Uterus (tissue), 4 donors: Measurements from ENCODE around the gene SULF2. TPM values are rescaled to one million over a fixed set of nuclear protein-coding genes. Genes with fewer than 3 reads are reported as not detected.

Source experiments
- DNase-seq, 2 donors: peaks; one replicate each; pipeline ENCODE4 v3.0.0-alpha.2; 2019 to 2020
- H3K27ac ChIP-seq, 2 donors: fragments of 200-600 bp; sonication (generic); 1 replicate in 1 of 2; 2 replicates in 1 of 2; pipeline ENCODE4 v1.5.1; 2016 to 2018
- H3K27me3 ChIP-seq, 2 donors: fragments of 200-600 bp; sonication (generic); one replicate each; pipeline ENCODE4 v1.5.1; 2018 to 2019; ENCODE audit warnings: control low read depth in 1 of 2
- H3K36me3 ChIP-seq, 2 donors: fragments of 200-600 bp; sonication (generic); one replicate each; pipeline ENCODE4 v1.5.1; 2019; ENCODE audit warnings: control low read depth in 1 of 2
- H3K4me1 ChIP-seq, 2 donors: fragments of 200-600 bp; sonication (generic); one replicate each; pipeline ENCODE4 v1.5.1; 2018 to 2019; ENCODE audit warnings: control low read depth in 1 of 2
- H3K4me3 ChIP-seq, 2 donors: fragments of 200-600 bp; sonication (generic); 1 replicate in 1 of 2; 2 replicates in 1 of 2; pipeline ENCODE4 v1.5.1; 2018 to 2019; ENCODE audit warnings: mild to moderate bottlenecking in 1 of 2
- H3K9me3 ChIP-seq, 2 donors: fragments of 200-600 bp; sonication (generic); one replicate each; pipeline ENCODE4 v1.5.1; 2019; ENCODE audit warnings: control low read depth in 1 of 2
- CTCF ChIP-seq, 4 experiments: fragments of 200-600 bp in 2 of 4; fragments of 450-650 bp in 2 of 4; sonication (generic) in 2 of 4; IDR thresholded peaks; one replicate each; pipeline ENCODE4 v1.5.1; 2016 to 2019; ENCODE audit warnings: antibody characterized with exemption in 4 of 4, mild to moderate bottlenecking in 2 of 4, moderate library complexity in 1 of 4
- POLR2A ChIP-seq, 2 donors: fragments of 450-650 bp; IDR thresholded peaks; one replicate each; pipeline ENCODE4 v1.6.1; 2016; ENCODE audit warnings: antibody characterized with exemption in 2 of 2, mild to moderate bottlenecking in 1 of 2, moderate library complexity in 1 of 2
- intact Hi-C: fragments of 100-400 bp; cut with DNase I; formaldehyde crosslinking; loops from one replicate; pipeline ENCODE4 v1.15.1; 2023; ENCODE audit warnings: low total_unique reads
- small RNA-seq: library from RNA; depleted of rRNA; stranded (forward); fragments of <200 nt; gene quantifications from one replicate; pipeline ENCODE3, GENCODE V24; 2016
- total RNA-seq, 4 donors: library from RNA; depleted of rRNA in 3 of 4; stranded (reverse); fragments of >200 nt in 3 of 4; gene quantifications; one replicate each; pipeline versions ENCODE4 v1.1.0 to v1.2.4, GENCODE V29; 2014 to 2023
- donor health status: DM: yes; HTN: yes; CAD: no.

The SULF2 gene
- total RNA-seq, 4 donors from 2014 or later, result 95.9 to 558 (median 213) TPM

DNA sequence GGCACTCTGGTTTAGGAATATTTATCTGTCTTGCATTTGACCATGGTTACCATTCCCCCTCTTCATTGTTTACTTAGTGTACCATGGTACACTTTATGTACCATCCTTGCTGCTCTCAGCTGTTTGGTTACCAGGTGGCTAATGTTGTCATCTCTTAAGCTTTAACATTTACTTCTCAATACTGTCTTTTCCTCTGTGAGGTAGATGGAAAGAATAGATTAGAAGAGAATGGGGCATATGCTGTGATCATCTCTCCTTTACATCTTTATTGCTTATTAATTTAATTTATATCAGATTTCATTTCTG lies 174.4 kb downstream of the SULF2 start:
- Histone ChIP-seq H3K9me3 (no peaks in the 10 kb centered on the region), H3K27me3 (no peaks in the 10 kb centered on the region), H3K36me3 (no peaks in the 10 kb centered on the region), H3K4me1 (no peaks in the 10 kb centered on the region), H3K4me3 (no peak overlapping the region), H3K27ac (peak overlapping the region in 1 of 2 donors; percentile 15)
- intact Hi-C loops, result no loop called here
- no peak for DNase-seq
- TF ChIP-seq POLR2A (IDR thresholded peaks at IDR 0.05) (no peak), CTCF (IDR thresholded peaks at IDR 0.05) (no peak)

- peak in 1 of 2 donors; percentile 62 for DNase-seq
- Histone ChIP-seq H3K9me3 (no peaks in the 10 kb centered on the region), H3K27me3 (no peaks in the 10 kb centered on the region), H3K4me1 (no peaks in the 10 kb centered on the region), H3K36me3 (no peaks in the 10 kb centered on the region), H3K27ac (peak overlapping the region in 1 of 2 donors; percentile 15), H3K4me3 (no peak overlapping the region)
- intact Hi-C loops, result no loop called here
- TF ChIP-seq CTCF (IDR thresholded peaks at IDR 0.05) (no peak), POLR2A (IDR thresholded peaks at IDR 0.05) (peak in 1 of 2 donors; percentile 14)
These were observed 174.9 kb downstream of the SULF2 start for GRCh38 chr20:47610247-47610944.

DNA sequence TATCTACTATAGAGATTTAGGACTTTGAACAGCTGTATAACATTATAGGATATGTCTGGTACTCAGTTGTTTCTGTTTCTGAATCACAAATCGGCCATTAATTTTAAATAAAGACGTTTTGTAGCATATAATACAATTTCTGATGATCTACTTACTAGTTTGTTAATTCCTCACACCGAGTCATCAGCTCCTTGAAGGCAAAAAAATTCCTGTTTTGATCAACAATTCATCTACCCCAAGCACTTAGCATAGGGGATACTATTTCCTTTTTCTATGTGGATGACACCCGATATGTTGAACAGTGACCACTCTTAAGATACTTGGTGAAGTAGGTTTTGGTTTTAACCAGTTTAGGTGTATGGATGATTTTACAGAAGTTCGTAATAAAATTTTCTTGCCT lies 176.3 kb downstream of the SULF2 start:
- Histone ChIP-seq H3K27me3 (no peaks in the 10 kb centered on the region), H3K4me1 (no peaks in the 10 kb centered on the region), H3K36me3 (no peaks in the 10 kb centered on the region), H3K27ac (no peak overlapping the region), H3K9me3 (no peaks in the 10 kb centered on the region), H3K4me3 (no peak overlapping the region)
- intact Hi-C loops, result no loop called here
- TF ChIP-seq POLR2A (IDR thresholded peaks at IDR 0.05), result no peak
- TF ChIP-seq CTCF (IDR thresholded peaks at IDR 0.05), result no peak
- no peak for DNase-seq

Small RNAs within 50 kb of the gene (small RNA-seq; reads per million reads assigned to genes)
- gene RNU7-173P, result not detected
